Measurements from ENCODE around the gene CNPPD1.

Gene CNPPD1

GRCh38 chr2:219128396-219128795, 48.3 kb downstream of the CNPPD1 start:
- no peak overlapping the region for H3K4me3 ChIP-seq (ENCODE audit: low read depth, low read length)
- no peak for TF ChIP-seq CTCF (IDR thresholded peaks at IDR 0.05; ENCODE audit: low read depth, low read length)

- no peak for TF ChIP-seq CTCF (IDR thresholded peaks at IDR 0.05; ENCODE audit: low read depth, low read length)
Measured at GRCh38 chr2:219127037-219127635, 49.6 kb downstream of the CNPPD1 start.

GRCh38 chr2:219126555-219126954, 50.2 kb downstream of the CNPPD1 start:
- no peak for TF ChIP-seq CTCF (IDR thresholded peaks at IDR 0.05; ENCODE audit: low read depth, low read length)
- H3K4me3 ChIP-seq (ENCODE audit: low read depth, low read length), result no peak overlapping the region

More at GRCh38 chr2:219127037-219127635, 49.6 kb downstream of the CNPPD1 start:
- no peak overlapping the region for H3K4me3 ChIP-seq (ENCODE audit: low read depth, low read length)

- TF ChIP-seq CTCF (IDR thresholded peaks at IDR 0.05; ENCODE audit: low read depth, low read length), result no peak
- no peak overlapping the region for H3K4me3 ChIP-seq (ENCODE audit: low read depth, low read length)
Measured at GRCh38 chr2:219125886-219126270, 50.8 kb downstream of the CNPPD1 start.

- no peak overlapping the region for H3K4me3 ChIP-seq (ENCODE audit: low read depth, low read length)
- no peak for TF ChIP-seq CTCF (IDR thresholded peaks at IDR 0.05; ENCODE audit: low read depth, low read length)
Measured at GRCh38 chr2:219125225-219125885, 51.4 kb downstream of the CNPPD1 start.

GRCh38 chr2:219124381-219125110, 52.2 kb downstream of the CNPPD1 start:
- no peak for TF ChIP-seq CTCF (IDR thresholded peaks at IDR 0.05; ENCODE audit: low read depth, low read length)
- no peak overlapping the region for H3K4me3 ChIP-seq (ENCODE audit: low read depth, low read length)

Data from WI38 (cell line).